ENCODE measurements around the gene HIF1A.

Gene HIF1A

DNA sequence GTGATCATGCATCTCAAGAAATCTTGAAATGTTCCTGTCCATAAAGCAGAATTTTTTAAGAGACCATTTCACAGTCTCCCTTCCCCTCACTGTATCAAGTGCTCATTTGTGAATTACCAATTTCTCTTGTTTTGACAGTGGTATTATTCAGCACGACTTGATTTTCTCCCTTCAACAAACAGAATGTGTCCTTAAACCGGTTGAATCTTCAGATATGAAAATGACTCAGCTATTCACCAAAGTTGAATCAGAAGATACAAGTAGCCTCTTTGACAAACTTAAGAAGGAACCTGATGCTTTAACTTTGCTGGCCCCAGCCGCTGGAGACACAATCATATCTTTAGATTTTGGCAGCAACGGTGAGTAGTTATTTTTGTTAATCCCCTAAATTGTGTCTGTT, 41.4 kb downstream of the HIF1A start:
- Histone ChIP-seq H3K27ac (ENCODE audit: low read depth, low read length, poor library complexity, severe bottlenecking) (peak overlapping the region; percentile 46), H3K27me3 (ENCODE audit: insufficient read depth, low read length) (no peaks in the 10 kb centered on the region), H3K9me2 (ENCODE audit: low read depth, low read length) (no peaks in the 10 kb centered on the region), H3F3A (ENCODE audit: insufficient read depth, low read length) (no peaks in the 10 kb centered on the region; the same call in 1 of the 2 replicates), H3K4me3 (ENCODE audit: low read depth, low read length, poor library complexity, severe bottlenecking) (no peak overlapping the region), H3K9me3 (ENCODE audit: low read length) (no peaks in the 10 kb centered on the region), H3K79me2 (ENCODE audit: insufficient read depth, low read length) (peaks cover 17% of the 10 kb centered on the region; the same call in 1 of the 2 replicates), H3K9ac (ENCODE audit: low read length) (no peak overlapping the region), H3K4me1 (ENCODE audit: insufficient read depth, low read length, severe bottlenecking) (no peaks in the 10 kb centered on the region), H2AFZ (ENCODE audit: low read length) (no peak overlapping the region), H4K20me1 (ENCODE audit: insufficient read depth, low read length) (no peaks in the 10 kb centered on the region), H3K4me2 (ENCODE audit: low read length) (no peak overlapping the region), H3K36me3 (ENCODE audit: insufficient read depth, low read length) (peaks cover 99% of the 10 kb centered on the region)
- no peak for TF ChIP-seq EZH2 (IDR thresholded peaks at IDR 0.05; ENCODE audit: borderline replicate concordance, low read length)
- TF ChIP-seq, protein P1, sequence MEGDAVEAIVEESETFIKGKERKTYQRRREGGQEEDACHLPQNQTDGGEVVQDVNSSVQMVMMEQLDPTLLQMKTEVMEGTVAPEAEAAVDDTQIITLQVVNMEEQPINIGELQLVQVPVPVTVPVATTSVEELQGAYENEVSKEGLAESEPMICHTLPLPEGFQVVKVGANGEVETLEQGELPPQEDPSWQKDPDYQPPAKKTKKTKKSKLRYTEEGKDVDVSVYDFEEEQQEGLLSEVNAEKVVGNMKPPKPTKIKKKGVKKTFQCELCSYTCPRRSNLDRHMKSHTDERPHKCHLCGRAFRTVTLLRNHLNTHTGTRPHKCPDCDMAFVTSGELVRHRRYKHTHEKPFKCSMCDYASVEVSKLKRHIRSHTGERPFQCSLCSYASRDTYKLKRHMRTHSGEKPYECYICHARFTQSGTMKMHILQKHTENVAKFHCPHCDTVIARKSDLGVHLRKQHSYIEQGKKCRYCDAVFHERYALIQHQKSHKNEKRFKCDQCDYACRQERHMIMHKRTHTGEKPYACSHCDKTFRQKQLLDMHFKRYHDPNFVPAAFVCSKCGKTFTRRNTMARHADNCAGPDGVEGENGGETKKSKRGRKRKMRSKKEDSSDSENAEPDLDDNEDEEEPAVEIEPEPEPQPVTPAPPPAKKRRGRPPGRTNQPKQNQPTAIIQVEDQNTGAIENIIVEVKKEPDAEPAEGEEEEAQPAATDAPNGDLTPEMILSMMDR (IDR thresholded peaks at IDR 0.05; ENCODE audit: low read length) = no peak

DNA sequence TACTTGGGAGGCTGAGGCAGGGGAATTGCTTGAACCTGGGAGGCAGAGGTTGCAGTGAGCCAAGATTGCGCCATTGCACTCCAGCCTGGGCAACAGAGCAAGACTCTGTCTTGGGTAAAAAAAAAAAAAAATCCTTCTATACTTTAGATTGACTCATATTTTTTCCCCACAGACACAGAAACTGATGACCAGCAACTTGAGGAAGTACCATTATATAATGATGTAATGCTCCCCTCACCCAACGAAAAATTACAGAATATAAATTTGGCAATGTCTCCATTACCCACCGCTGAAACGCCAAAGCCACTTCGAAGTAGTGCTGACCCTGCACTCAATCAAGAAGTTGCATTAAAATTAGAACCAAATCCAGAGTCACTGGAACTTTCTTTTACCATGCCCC, 42.6 kb downstream of the HIF1A start:
- no peak overlapping the region for H3K27ac ChIP-seq (ENCODE audit: low read depth, low read length, poor library complexity, severe bottlenecking)
- H3K9ac ChIP-seq (ENCODE audit: low read length) = no peak overlapping the region
- H3F3A ChIP-seq (ENCODE audit: insufficient read depth, low read length) = no peaks in the 10 kb centered on the region; the same call in 1 of the 2 replicates
- H3K27me3 ChIP-seq (ENCODE audit: insufficient read depth, low read length) = no peaks in the 10 kb centered on the region
- H3K79me2 ChIP-seq (ENCODE audit: insufficient read depth, low read length) = peaks cover 17% of the 10 kb centered on the region; the same call in 1 of the 2 replicates
- H3K4me1 ChIP-seq (ENCODE audit: insufficient read depth, low read length, severe bottlenecking) = no peaks in the 10 kb centered on the region
- no peak overlapping the region for H2AFZ ChIP-seq (ENCODE audit: low read length)
- no peaks in the 10 kb centered on the region for H3K9me2 ChIP-seq (ENCODE audit: low read depth, low read length)
- no peaks in the 10 kb centered on the region for H4K20me1 ChIP-seq (ENCODE audit: insufficient read depth, low read length)
- H3K36me3 ChIP-seq (ENCODE audit: insufficient read depth, low read length) = peaks cover 100% of the 10 kb centered on the region
- H3K4me3 ChIP-seq (ENCODE audit: low read depth, low read length, poor library complexity, severe bottlenecking) = no peak overlapping the region
- no peak for TF ChIP-seq EZH2 (IDR thresholded peaks at IDR 0.05; ENCODE audit: borderline replicate concordance, low read length)
- TF ChIP-seq, protein P1 (IDR thresholded peaks at IDR 0.05; ENCODE audit: low read length) = no peak
- H3K9me3 ChIP-seq (ENCODE audit: low read length) = no peaks in the 10 kb centered on the region
- no peak overlapping the region for H3K4me2 ChIP-seq (ENCODE audit: low read length)

DNA sequence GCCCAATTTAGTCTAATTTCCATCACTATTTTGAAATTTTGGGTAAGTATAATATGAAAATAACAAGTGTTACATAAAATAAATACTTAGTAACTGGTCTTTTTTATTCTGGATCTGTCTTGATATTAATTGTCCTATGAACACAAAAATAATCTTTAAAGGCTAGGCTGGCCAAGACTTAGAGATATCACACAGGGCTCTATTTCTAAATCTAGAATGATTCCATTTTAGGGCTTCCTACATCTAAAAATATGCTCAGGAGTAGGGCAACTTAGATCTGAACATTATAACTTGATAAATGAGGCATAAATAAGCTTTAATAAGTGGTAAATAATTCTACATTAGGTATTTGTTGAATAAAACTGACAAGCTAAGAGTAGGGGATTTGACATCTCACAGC, 43.8 kb downstream of the HIF1A start:
- no peaks in the 10 kb centered on the region for H3K9me3 ChIP-seq (ENCODE audit: low read length)
- H3K27ac ChIP-seq (ENCODE audit: low read depth, low read length, poor library complexity, severe bottlenecking) = no peak overlapping the region
- TF ChIP-seq, protein P1 (IDR thresholded peaks at IDR 0.05; ENCODE audit: low read length) = no peak
- no peak for TF ChIP-seq EZH2 (IDR thresholded peaks at IDR 0.05; ENCODE audit: borderline replicate concordance, low read length)
- H3K36me3 ChIP-seq (ENCODE audit: insufficient read depth, low read length) = peaks cover 100% of the 10 kb centered on the region
- no peak overlapping the region for H3K4me3 ChIP-seq (ENCODE audit: low read depth, low read length, poor library complexity, severe bottlenecking)
- H3K79me2 ChIP-seq (ENCODE audit: insufficient read depth, low read length) = peaks cover 17% of the 10 kb centered on the region; the same call in 1 of the 2 replicates
- H4K20me1 ChIP-seq (ENCODE audit: insufficient read depth, low read length) = no peaks in the 10 kb centered on the region
- H3K4me2 ChIP-seq (ENCODE audit: low read length) = no peak overlapping the region
- no peak overlapping the region for H3K9ac ChIP-seq (ENCODE audit: low read length)
- H3K9me2 ChIP-seq (ENCODE audit: low read depth, low read length) = no peaks in the 10 kb centered on the region
- H3K4me1 ChIP-seq (ENCODE audit: insufficient read depth, low read length, severe bottlenecking) = no peaks in the 10 kb centered on the region
- no peaks in the 10 kb centered on the region; the same call in 1 of the 2 replicates for H3F3A ChIP-seq (ENCODE audit: insufficient read depth, low read length)
- no peaks in the 10 kb centered on the region for H3K27me3 ChIP-seq (ENCODE audit: insufficient read depth, low read length)
- no peak overlapping the region for H2AFZ ChIP-seq (ENCODE audit: low read length)
